ENCODE measurements around the gene NPIPA8.
"Not testable (repeated sequence)": the region's sequence is repeated elsewhere in the genome, so short reads cannot be mapped to it uniquely, and the experiment has no call there.

- not testable (repeated sequence) for TF ChIP-seq POLR2AphosphoS5 (IDR thresholded peaks at IDR 0.05; ENCODE audit: control insufficient read depth, insufficient read depth, low read depth, low read length); ASH1L (IDR thresholded peaks at IDR 0.05; ENCODE audit: borderline replicate concordance, low read depth, partially characterized antibody); CHD4 (IDR thresholded peaks at IDR 0.05; ENCODE audit: insufficient read depth, insufficient replicate concordance, low read depth, low read length, poor library complexity, severe bottlenecking); ZBTB49 (CRISPR knock-in tag; IDR thresholded peaks at IDR 0.05; ENCODE audit: borderline replicate concordance); ATF6 (CRISPR knock-in tag; IDR thresholded peaks at IDR 0.05); BHLHE40 (IDR thresholded peaks at IDR 0.05; ENCODE audit: low read length); POLR2A (conservative IDR thresholded peaks at IDR 0.05); MAX (CRISPR knock-in tag; IDR thresholded peaks at IDR 0.05); CTCF (IDR thresholded peaks at IDR 0.05 in 2 of 3, conservative IDR thresholded peaks at IDR 0.05 in 1 of 3; ENCODE audit: insufficient read depth in 2 of 3, low read depth in 1 of 3, low read length in 3 of 3); FOXJ3 (CRISPR knock-in tag; IDR thresholded peaks at IDR 0.05)
Observed at GRCh38 chr16:18296931-18297330, 39.6 kb downstream of the NPIPA8 start.

All from K562 (cell line).